Panc1 (cell line): ENCODE data around the gene ASMTL. TPM values are rescaled to one million over a fixed set of nuclear protein-coding genes. Genes with fewer than 3 reads are reported as not detected.

ENCODE experiments used
- ATAC-seq: fragments of 200-7000 bp; cut with Tn5 transposase; 2 replicates; pipeline ENCODE4 v1.9.1; 2020; ENCODE audit warnings: mild to moderate bottlenecking, moderate library complexity
- BruUV-seq: library from RNA; stranded (reverse); fragments of 400-500 nt; replicated peaks from 2 replicates; lab custom pipeline; 2021; lab: Mats Ljungman, UMichigan
- CTCF ChIA-PET: fragments of 300-600 bp; sonication (Branson Sonifier 250); formaldehyde crosslinking; loops from one replicate; lab custom pipeline; 2022; ENCODE audit warnings: antibody characterized with exemption; lab: Charles Lee
- POLR2A ChIA-PET: fragments of 300-600 bp; sonication (Branson Sonifier 250); formaldehyde crosslinking; loops from one replicate; lab custom pipeline; 2022; ENCODE audit warnings: antibody characterized with exemption; lab: Charles Lee
- DNase-seq: peaks from one replicate; pipeline ENCODE4 v3.0.0-alpha.2; 2010; ENCODE audit warnings: low read depth, low spot score
- H3K27ac ChIP-seq: 2 replicates; pipeline ENCODE4 v1.5.1; 2011; ENCODE audit warnings: mild to moderate bottlenecking, low read length, inconsistent platforms
- H3K27me3 ChIP-seq: fragments of 200-500 bp; sonication (Bioruptor generic); 2 replicates; pipeline ENCODE4 v1.6.0; 2014; ENCODE audit warnings: low read length, inconsistent platforms; ENCODE audit not compliant: control insufficient read depth, insufficient read depth
- H3K36me3 ChIP-seq: fragments of 200-500 bp; sonication (Bioruptor generic); 2 replicates; pipeline ENCODE4 v1.5.1; 2014; ENCODE audit warnings: inconsistent platforms, mild to moderate bottlenecking, low read length, moderate library complexity; ENCODE audit not compliant: control insufficient read depth, insufficient read depth
- H3K4me1 ChIP-seq: 2 replicates; pipeline ENCODE4 v1.5.1; 2011; ENCODE audit warnings: inconsistent platforms, mild to moderate bottlenecking, low read length, moderate library complexity; ENCODE audit not compliant: control insufficient read depth, insufficient read depth
- H3K4me3 ChIP-seq, 2 experiments: 2 replicates each; pipeline ENCODE4 v1.5.1; 2011 to 2012; ENCODE audit warnings: low read depth in 2 of 2, low read length in 2 of 2, mild to moderate bottlenecking in 2 of 2, inconsistent platforms in 1 of 2, moderate library complexity in 1 of 2
- H3K9me3 ChIP-seq: fragments of 200-500 bp; sonication (Bioruptor generic); 2 replicates; pipeline ENCODE4 v1.5.1; 2014; ENCODE audit warnings: low read depth, mild to moderate bottlenecking, inconsistent platforms, low read length, moderate library complexity; ENCODE audit not compliant: control insufficient read depth, insufficient read depth
- POLR2AphosphoS5 ChIP-seq: IDR thresholded peaks from 2 replicates; pipeline ENCODE4 v1.6.1; 2012; ENCODE audit warnings: mild to moderate bottlenecking, low read depth, low read length, moderate library complexity
- REST ChIP-seq, 2 experiments: IDR thresholded peaks; 2 replicates each; pipeline ENCODE4 v1.6.1; 2011 to 2012; ENCODE audit warnings: low read depth in 2 of 2, control low read depth in 1 of 2, low read length in 1 of 2, mild to moderate bottlenecking in 1 of 2, moderate library complexity in 1 of 2; ENCODE audit not compliant: insufficient read depth in 1 of 2
- SIN3A ChIP-seq: IDR thresholded peaks from 2 replicates; pipeline ENCODE4 v1.6.1; 2012; ENCODE audit warnings: low read depth, mild to moderate bottlenecking, low read length, moderate library complexity, borderline replicate concordance; ENCODE audit not compliant: insufficient read depth
- TCF7L2 ChIP-seq: IDR thresholded peaks from 2 replicates; pipeline ENCODE4 v1.6.1; 2011; ENCODE audit warnings: mild to moderate bottlenecking, low read depth, low read length, inconsistent platforms
- in situ Hi-C: cut with HindIII; loops from 2 replicates; pipeline ENCODE4 v1.10.0; 2016; ENCODE audit warnings: low sequenced_read_pairs, low pct_unique_long_range_greater_than_20kb
- intact Hi-C: fragments of 100-400 bp; cut with micrococcal nuclease; formaldehyde crosslinking; loops from one replicate; pipeline ENCODE4 v1.10.0; 2022; ENCODE audit not compliant: unreplicated experiment
- total RNA-seq: library from RNA; stranded (reverse); gene quantifications from one replicate; pipeline ENCODE4 v1.2.1, GENCODE V29; 2021; ENCODE audit not compliant: unreplicated experiment
- TF ChIP-seq, protein P1 (sequence below): fragments of 450-650 bp; IDR thresholded peaks from 2 replicates; pipeline ENCODE4 v1.5.1; 2017; ENCODE audit warnings: mild to moderate bottlenecking

ASMTL gene
- total RNA-seq, 1 experiment from 2014 or later = 16.5 TPM

GRCh38 chrX:1425381-1425780 lies 27.3 kb downstream of the ASMTL start:
- BruUV-seq = no TSS peak
- ChIA-PET POLR2A (no interaction called here), CTCF (no interaction called here)
- no peaks in the 10 kb centered on the region for H3K27me3 ChIP-seq
- no peaks in the 10 kb centered on the region for H3K4me1 ChIP-seq
- intact Hi-C loops (no loop called here), in situ Hi-C loops (no loop called here)
- TF ChIP-seq, protein P1, sequence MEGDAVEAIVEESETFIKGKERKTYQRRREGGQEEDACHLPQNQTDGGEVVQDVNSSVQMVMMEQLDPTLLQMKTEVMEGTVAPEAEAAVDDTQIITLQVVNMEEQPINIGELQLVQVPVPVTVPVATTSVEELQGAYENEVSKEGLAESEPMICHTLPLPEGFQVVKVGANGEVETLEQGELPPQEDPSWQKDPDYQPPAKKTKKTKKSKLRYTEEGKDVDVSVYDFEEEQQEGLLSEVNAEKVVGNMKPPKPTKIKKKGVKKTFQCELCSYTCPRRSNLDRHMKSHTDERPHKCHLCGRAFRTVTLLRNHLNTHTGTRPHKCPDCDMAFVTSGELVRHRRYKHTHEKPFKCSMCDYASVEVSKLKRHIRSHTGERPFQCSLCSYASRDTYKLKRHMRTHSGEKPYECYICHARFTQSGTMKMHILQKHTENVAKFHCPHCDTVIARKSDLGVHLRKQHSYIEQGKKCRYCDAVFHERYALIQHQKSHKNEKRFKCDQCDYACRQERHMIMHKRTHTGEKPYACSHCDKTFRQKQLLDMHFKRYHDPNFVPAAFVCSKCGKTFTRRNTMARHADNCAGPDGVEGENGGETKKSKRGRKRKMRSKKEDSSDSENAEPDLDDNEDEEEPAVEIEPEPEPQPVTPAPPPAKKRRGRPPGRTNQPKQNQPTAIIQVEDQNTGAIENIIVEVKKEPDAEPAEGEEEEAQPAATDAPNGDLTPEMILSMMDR = no peak
- no peak for TF ChIP-seq SIN3A
- TF ChIP-seq POLR2AphosphoS5 = no peak
- TF ChIP-seq TCF7L2 = no peak
- no peak for TF ChIP-seq REST (IDR thresholded peaks at IDR 0.05; ENCODE audit: insufficient read depth in 1 of 2, low read depth in 2 of 2, low read length in 1 of 2)
- no peaks in the 10 kb centered on the region for H3K36me3 ChIP-seq
- H3K9me3 ChIP-seq = no peaks in the 10 kb centered on the region
- no peak overlapping the region for H3K4me3 ChIP-seq
- H3K27ac ChIP-seq = no peak overlapping the region
- ATAC-seq (no peak), DNase-seq (no peak)

DNA sequence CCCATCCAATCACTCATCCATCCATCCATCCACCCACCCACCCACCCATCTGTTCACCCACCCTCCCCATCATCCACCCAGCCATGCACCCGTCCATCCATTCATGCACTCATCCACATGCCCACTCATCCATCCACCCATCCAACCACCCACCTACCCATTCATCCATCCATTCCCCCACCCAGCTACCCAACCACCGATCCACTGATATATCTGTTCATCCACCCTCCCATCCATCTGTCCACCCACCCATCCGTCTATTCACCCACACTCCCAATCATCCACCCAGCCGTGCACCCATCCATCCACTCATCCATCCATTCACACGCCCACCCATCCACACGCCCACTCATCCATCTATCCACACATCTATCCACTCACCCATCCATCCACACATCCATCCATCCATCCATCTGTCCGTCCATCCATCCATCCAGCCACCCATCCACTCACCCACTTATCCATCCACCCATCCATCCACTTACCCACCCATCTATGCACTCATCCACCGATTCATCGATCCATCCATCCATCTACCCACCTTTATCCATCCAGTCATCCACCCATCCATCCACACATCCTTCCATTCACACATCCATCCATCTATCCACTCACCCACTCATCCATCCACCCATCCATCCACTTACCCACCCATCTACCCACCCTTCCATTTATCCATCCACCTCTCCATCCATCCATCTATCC lies 28.4 kb downstream of the ASMTL start:
- TF ChIP-seq REST (IDR thresholded peaks at IDR 0.05; ENCODE audit: insufficient read depth in 1 of 2, low read depth in 2 of 2, low read length in 1 of 2) (no peak), SIN3A (no peak), POLR2AphosphoS5 (no peak), TCF7L2 (no peak)
- TF ChIP-seq, protein P1 = no peak
- BruUV-seq = no TSS peak
- H3K9me3 ChIP-seq = no peaks in the 10 kb centered on the region
- ATAC-seq (no peak), DNase-seq (no peak)
- no peak overlapping the region for H3K27ac ChIP-seq
- in situ Hi-C loops = no loop called here
- H3K4me3 ChIP-seq = no peak overlapping the region
- CTCF ChIA-PET = no interaction called here
- H3K36me3 ChIP-seq = no peaks in the 10 kb centered on the region
- no peaks in the 10 kb centered on the region for H3K4me1 ChIP-seq
- intact Hi-C loops = no loop called here
- POLR2A ChIA-PET = no interaction called here
- H3K27me3 ChIP-seq = no peaks in the 10 kb centered on the region
